NCI-H460 (cell line): ENCODE data around the gene C20orf144. TPM values are rescaled to one million over a fixed set of nuclear protein-coding genes. Genes with fewer than 3 reads are reported as not detected.
"Not testable (repeated sequence)": the region's sequence is repeated elsewhere in the genome, so short reads cannot be mapped to it uniquely, and the experiment has no call there.

Source experiments
- DNase-seq: peaks from one replicate; pipeline ENCODE4 v3.0.0-alpha.2; 2016; ENCODE audit warnings: low read depth; ENCODE audit errors: extremely low read depth
- total RNA-seq: library from RNA; depleted of rRNA; stranded (reverse); fragments of >200 nt; shearing (Covaris generic); gene quantifications from 2 replicates; pipeline ENCODE4 v1.2.3, GENCODE V29; 2014

C20orf144 gene
- total RNA-seq, 1 experiment from 2014 or later = not detected

- DNase-seq = no peak
Observed at GRCh38 chr20:33689973-33690372, 27.8 kb downstream of the C20orf144 start.

- no peak for DNase-seq
Observed at GRCh38 chr20:33693289-33693688, 31.2 kb downstream of the C20orf144 start.

- no peak for DNase-seq
Observed at GRCh38 chr20:33693741-33694638, 31.9 kb downstream of the C20orf144 start.

- no peak for DNase-seq
Observed at GRCh38 chr20:33694639-33695012, 32.5 kb downstream of the C20orf144 start.

- no peak for DNase-seq
Observed at GRCh38 chr20:33696448-33696847, 34.3 kb downstream of the C20orf144 start.

GRCh38 chr20:33697129-33697528 lies 35.0 kb downstream of the C20orf144 start:
- no peak for DNase-seq

- not testable (repeated sequence) for DNase-seq
Observed at GRCh38 chr20:33698966-33699365, 36.8 kb downstream of the C20orf144 start.

GRCh38 chr20:33700696-33701441 lies 38.7 kb downstream of the C20orf144 start:
- not testable (repeated sequence) for DNase-seq

GRCh38 chr20:33701629-33702450 lies 39.7 kb downstream of the C20orf144 start:
- no peak for DNase-seq

GRCh38 chr20:33702861-33703260 lies 40.7 kb downstream of the C20orf144 start:
- no peak for DNase-seq

- DNase-seq = no peak
Observed at GRCh38 chr20:33703498-33704137, 41.5 kb downstream of the C20orf144 start.

- DNase-seq = no peak
Observed at GRCh38 chr20:33704197-33704924, 42.2 kb downstream of the C20orf144 start.

- DNase-seq = no peak
Observed at GRCh38 chr20:33707668-33708067, 45.5 kb downstream of the C20orf144 start.

- DNase-seq = no peak
Observed at GRCh38 chr20:33709398-33709797, 47.3 kb downstream of the C20orf144 start.

GRCh38 chr20:33709905-33710541 lies 47.9 kb downstream of the C20orf144 start:
- DNase-seq = no peak

- DNase-seq = no peak
Observed at GRCh38 chr20:33710681-33711445, 48.7 kb downstream of the C20orf144 start.

- no peak for DNase-seq
Observed at GRCh38 chr20:33711446-33711738, 49.3 kb downstream of the C20orf144 start.
